ENCODE data around the gene VPS52.

VPS52 gene

GRCh38 chr6:33276864-33277662, 5.4 kb upstream of the VPS52 start, which contains the start of gene B3GALT4 (continued):
- TF ChIP-seq ZBTB6 (tag by site-specific recombination; IDR thresholded peaks at IDR 0.05): peak; percentile 54; the same call in 1 of the 2 replicates
- TF ChIP-seq ZNF248 (tag by site-specific recombination; IDR thresholded peaks at IDR 0.05): no peak
- TF ChIP-seq ZNF747 (tag by site-specific recombination; IDR thresholded peaks at IDR 0.05): no peak
- peak; percentile 92 for TF ChIP-seq SP3 (tag by site-specific recombination; IDR thresholded peaks at IDR 0.05)
- TF ChIP-seq INSM2 (tag by site-specific recombination; IDR thresholded peaks at IDR 0.05): 0 out of 2 replicates have a peak, but pooled peaks have one; percentile 9
- peak; percentile 51; the same call in 1 of the 2 replicates for TF ChIP-seq BCL11B (tag by site-specific recombination; IDR thresholded peaks at IDR 0.05; ENCODE audit: low read depth)
- TF ChIP-seq ZNF692 (tag by site-specific recombination; IDR thresholded peaks at IDR 0.05): peak; percentile 78
- TF ChIP-seq MZF1 (tag by site-specific recombination; IDR thresholded peaks at IDR 0.05; ENCODE audit: borderline replicate concordance): peak; percentile 86
- TF ChIP-seq ZNF221 (tag by site-specific recombination; IDR thresholded peaks at IDR 0.05; ENCODE audit: borderline replicate concordance): peak; percentile 34; the same call in 1 of the 2 replicates
- TF ChIP-seq IKZF3 (tag by site-specific recombination; IDR thresholded peaks at IDR 0.05): peak; percentile 85
- TF ChIP-seq PATZ1 (tag by site-specific recombination; IDR thresholded peaks at IDR 0.05): peak; percentile 87
- peak; percentile 89 for TF ChIP-seq GLIS1 (tag by site-specific recombination; IDR thresholded peaks at IDR 0.05)
- TF ChIP-seq ZNF394 (tag by site-specific recombination; IDR thresholded peaks at IDR 0.05; ENCODE audit: borderline replicate concordance): peak; percentile 42; the same call in 1 of the 2 replicates
- TF ChIP-seq ZFHX2 (tag by site-specific recombination; conservative IDR thresholded peaks at IDR 0.05): peak; percentile 89
- no peak for TF ChIP-seq ZNF155 (tag by site-specific recombination; IDR thresholded peaks at IDR 0.05)
- TF ChIP-seq ZNF571 (tag by site-specific recombination; IDR thresholded peaks at IDR 0.05): no peak

- H3K27ac ChIP-seq (ENCODE audit: extremely low read depth, low read depth, low read length): peak overlapping the region; percentile 79
- CTCF ChIA-PET: interaction anchor here (0.7 to 2.5 kb wide), 15 partner anchors 10 to 150 kb away, joined by 3 to 22 read pairs (median 6); partner anchors contain the start of genes CUTA, PFDN6, WDR46 and ZBTB22
- H3K4me1 ChIP-seq (ENCODE audit: control insufficient read depth, insufficient read depth, low read length): peaks cover 31% of the 10 kb centered on the region
- TF ChIP-seq PRDM4 (tag by site-specific recombination; IDR thresholded peaks at IDR 0.05) (no peak), ZNF174 (tag by site-specific recombination; IDR thresholded peaks at IDR 0.05) (no peak), ZNF596 (tag by site-specific recombination; IDR thresholded peaks at IDR 0.05) (no peak), ZNF473 (tag by site-specific recombination; IDR thresholded peaks at IDR 0.05) (no peak), ZNF19 (tag by site-specific recombination; IDR thresholded peaks at IDR 0.05; ENCODE audit: low read depth) (no peak), ZNF747 (tag by site-specific recombination; IDR thresholded peaks at IDR 0.05) (no peak), KLF7 (tag by site-specific recombination; IDR thresholded peaks at IDR 0.05; ENCODE audit: borderline replicate concordance) (0 out of 2 replicates have a peak, but pooled peaks have one; percentile 13), ZNF335 (tag by site-specific recombination; conservative IDR thresholded peaks at IDR 0.05) (peak; percentile 78; the same call in 1 of the 2 replicates), ZNF521 (tag by site-specific recombination; IDR thresholded peaks at IDR 0.05) (no peak)
- POLR2A ChIA-PET: interaction anchor here (0.5 to 6.5 kb wide), 22 partner anchors 13 to 305 kb away, joined by 3 to 92 read pairs (median 6); partner anchors contain the start of genes BAK1, CUTA, PFDN6 and RGL2
- peaks cover 23 to 84% of the 10 kb centered on the region in 2 experiments for H3K36me3 ChIP-seq (ENCODE audit: control insufficient read depth in 2 of 2, insufficient read depth in 1 of 2, low read length in 2 of 2)
- peak overlapping the region; percentile 56 for H3K4me3 ChIP-seq (ENCODE audit: low read depth, low read length)
- no peaks in the 10 kb centered on the region for H3K9me3 ChIP-seq (ENCODE audit: control insufficient read depth, insufficient read depth, low read depth, low read length)
These were observed 4.8 kb upstream of the VPS52 start for GRCh38 chr6:33276581-33276863.
